Type B pancreatic cell (in vitro differentiated cells): ENCODE results near the gene S100A7. TPM values are rescaled to one million over a fixed set of nuclear protein-coding genes. Genes with fewer than 3 reads are reported as not detected.

ENCODE experiments used
- DNase-seq: peaks from one replicate; pipeline ENCODE4 v3.0.0; 2021; ENCODE audit warnings: mixed read lengths; ENCODE audit not compliant: unreplicated experiment; ENCODE audit errors: extremely low spot score
- H3K27ac Mint-ChIP-seq: 2 replicates; pipeline ENCODE4 v1.8.0; 2021; ENCODE audit warnings: mild to moderate bottlenecking, mixed read lengths
- H3K27me3 Mint-ChIP-seq: 2 replicates; pipeline ENCODE4 v1.8.0; 2021; ENCODE audit warnings: mixed read lengths
- H3K36me3 Mint-ChIP-seq: 2 replicates; pipeline ENCODE4 v1.8.0; 2021; ENCODE audit warnings: mixed read lengths
- H3K4me1 Mint-ChIP-seq: one replicate; pipeline ENCODE4 v1.8.0; 2021; ENCODE audit warnings: mixed read lengths; ENCODE audit not compliant: unreplicated experiment
- H3K4me3 Mint-ChIP-seq: 2 replicates; pipeline ENCODE4 v1.8.0; 2021; ENCODE audit warnings: mild to moderate bottlenecking, mixed read lengths
- H3K9me3 Mint-ChIP-seq: 2 replicates; pipeline ENCODE4 v1.8.0; 2021; ENCODE audit warnings: mixed read lengths
- long read RNA-seq: library from polyadenylated mRNA; unstranded; transcript quantifications from one replicate; pipeline ENCODE4 v2.0.0, GENCODE V29; 2020
- total RNA-seq: library from RNA; stranded (reverse); gene quantifications from 2 replicates; pipeline ENCODE4 v1.2.1, GENCODE V29; 2021; ENCODE audit warnings: low replicate concordance
- TF ChIP-seq, protein P1 (sequence below): fragments of 200-600 bp; sonication (generic); conservative IDR thresholded peaks from 2 replicates; pipeline ENCODE4 v1.5.0; 2021; ENCODE audit warnings: antibody characterized with exemption, mild to moderate bottlenecking

Gene S100A7
- total RNA-seq, result 6.2 and 10.2 TPM in 2 replicates
- long read RNA-seq, partial matches to known transcripts, result 0 of 2 reads
- long read RNA-seq, other reads (novel, unspliced or antisense), result 0 of 2 reads

DNA sequence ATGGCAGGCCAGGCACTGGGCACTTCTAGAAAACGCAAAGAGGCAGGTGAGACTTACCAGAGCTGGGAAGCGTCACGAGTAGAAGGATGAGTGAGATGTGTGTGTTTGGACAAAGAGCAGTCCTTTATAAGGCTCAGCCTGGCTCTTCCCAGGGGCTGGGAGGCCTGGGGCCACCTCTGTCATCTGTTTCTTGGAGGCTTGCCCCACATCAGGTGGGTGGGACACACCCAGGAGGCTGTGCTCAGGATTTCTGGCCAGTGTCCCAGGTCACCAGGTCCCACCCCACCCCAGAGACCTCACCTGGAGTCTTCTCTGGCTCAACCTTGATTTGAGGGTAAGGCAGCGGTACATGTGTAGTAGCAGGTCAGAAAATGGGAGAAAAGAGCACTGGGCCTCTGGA is at the start of gene S100A7:
Gene S100A7, minus strand, starts transcription at position 101 of the 400 bp plus-strand sequence. CDS start 1,638 bp downstream, outside the sequence.
- no peak within 1 kb of the TSS for H3K4me3 Mint-ChIP-seq
- H3K4me1 Mint-ChIP-seq, result no peaks in the 10 kb centered on the region
- H3K9me3 Mint-ChIP-seq, result no peaks in the 10 kb centered on the region
- DNase-seq, result no peak
- no peaks in the 10 kb centered on the region for H3K36me3 Mint-ChIP-seq
- no peak within 1 kb of the TSS for H3K27ac Mint-ChIP-seq
- H3K27me3 Mint-ChIP-seq, result peaks cover 39% of the 10 kb centered on the region
- TF ChIP-seq, protein P1, sequence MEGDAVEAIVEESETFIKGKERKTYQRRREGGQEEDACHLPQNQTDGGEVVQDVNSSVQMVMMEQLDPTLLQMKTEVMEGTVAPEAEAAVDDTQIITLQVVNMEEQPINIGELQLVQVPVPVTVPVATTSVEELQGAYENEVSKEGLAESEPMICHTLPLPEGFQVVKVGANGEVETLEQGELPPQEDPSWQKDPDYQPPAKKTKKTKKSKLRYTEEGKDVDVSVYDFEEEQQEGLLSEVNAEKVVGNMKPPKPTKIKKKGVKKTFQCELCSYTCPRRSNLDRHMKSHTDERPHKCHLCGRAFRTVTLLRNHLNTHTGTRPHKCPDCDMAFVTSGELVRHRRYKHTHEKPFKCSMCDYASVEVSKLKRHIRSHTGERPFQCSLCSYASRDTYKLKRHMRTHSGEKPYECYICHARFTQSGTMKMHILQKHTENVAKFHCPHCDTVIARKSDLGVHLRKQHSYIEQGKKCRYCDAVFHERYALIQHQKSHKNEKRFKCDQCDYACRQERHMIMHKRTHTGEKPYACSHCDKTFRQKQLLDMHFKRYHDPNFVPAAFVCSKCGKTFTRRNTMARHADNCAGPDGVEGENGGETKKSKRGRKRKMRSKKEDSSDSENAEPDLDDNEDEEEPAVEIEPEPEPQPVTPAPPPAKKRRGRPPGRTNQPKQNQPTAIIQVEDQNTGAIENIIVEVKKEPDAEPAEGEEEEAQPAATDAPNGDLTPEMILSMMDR, result no peak

GRCh38 chr1:153509729-153510354 is 49.4 kb upstream of the S100A7 start:
- H3K27me3 Mint-ChIP-seq, result no peaks in the 10 kb centered on the region
- no peak for DNase-seq
- H3K4me1 Mint-ChIP-seq, result peaks cover 14% of the 10 kb centered on the region
- TF ChIP-seq, protein P1, result peak; percentile 78
- H3K36me3 Mint-ChIP-seq, result no peaks in the 10 kb centered on the region
- H3K9me3 Mint-ChIP-seq, result no peaks in the 10 kb centered on the region
- no peak overlapping the region for H3K4me3 Mint-ChIP-seq
- peak overlapping the region; percentile 19 for H3K27ac Mint-ChIP-seq

DNA sequence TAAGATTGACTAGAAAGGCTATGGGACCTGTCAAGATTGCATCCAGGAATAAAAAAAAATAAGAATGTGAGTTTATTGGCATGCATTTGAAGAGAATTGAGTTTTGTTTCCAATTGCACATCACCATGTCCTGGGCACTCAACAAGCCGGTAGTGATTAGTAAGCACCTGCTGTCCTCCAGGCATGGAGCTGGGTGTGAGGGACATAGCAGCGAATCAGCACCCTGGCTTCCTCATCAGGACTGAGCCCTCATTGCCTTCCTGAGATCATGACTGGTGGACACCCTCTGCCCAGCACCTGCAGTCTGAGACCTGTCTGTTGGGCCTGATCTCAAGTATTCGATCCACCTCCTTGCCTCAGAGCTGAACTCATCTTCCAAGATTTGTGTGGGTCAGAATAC is 48.6 kb upstream of the S100A7 start:
- H3K9me3 Mint-ChIP-seq, result no peaks in the 10 kb centered on the region
- no peaks in the 10 kb centered on the region for H3K36me3 Mint-ChIP-seq
- peak overlapping the region; percentile 19 for H3K27ac Mint-ChIP-seq
- H3K27me3 Mint-ChIP-seq, result no peaks in the 10 kb centered on the region
- DNase-seq, result no peak
- peaks cover 14% of the 10 kb centered on the region for H3K4me1 Mint-ChIP-seq
- TF ChIP-seq, protein P1, result no peak
- H3K4me3 Mint-ChIP-seq, result no peak overlapping the region

DNA sequence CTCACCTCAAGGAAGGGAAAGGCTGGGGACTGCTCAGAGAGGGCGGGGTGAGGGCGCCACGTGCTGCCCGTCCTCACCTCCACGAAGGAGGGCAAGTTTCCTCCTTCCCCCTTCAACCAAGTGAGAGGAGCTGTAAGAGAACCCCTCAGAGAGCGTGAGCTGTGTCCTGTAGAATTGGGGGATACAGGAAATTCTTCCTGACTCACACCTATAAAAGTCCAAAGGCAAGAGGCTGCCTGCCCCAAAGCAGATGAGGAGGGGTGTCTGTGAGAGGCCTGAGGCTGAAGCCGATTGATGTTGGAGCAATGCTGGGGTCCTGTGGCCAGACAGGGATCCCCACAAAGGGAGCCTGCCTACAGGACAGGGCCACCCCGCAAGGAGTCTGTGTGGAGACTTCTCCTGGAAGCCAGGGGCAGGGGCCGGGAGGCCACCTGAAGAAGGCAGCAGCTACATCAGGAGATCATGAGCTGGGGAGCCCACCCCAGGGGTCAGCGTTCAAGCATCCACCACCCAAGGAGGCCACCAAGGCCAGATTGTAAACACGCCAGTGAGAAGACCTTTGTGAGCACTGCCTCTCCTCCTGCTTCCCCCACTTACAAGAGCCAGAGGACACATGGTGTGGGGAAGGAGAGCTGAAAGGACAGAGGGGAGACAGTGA is 47.6 kb upstream of the S100A7 start:
- Mint-ChIP-seq H3K4me1 (peaks cover 14% of the 10 kb centered on the region), H3K9me3 (no peaks in the 10 kb centered on the region), H3K36me3 (no peaks in the 10 kb centered on the region), H3K4me3 (no peak overlapping the region), H3K27me3 (no peaks in the 10 kb centered on the region), H3K27ac (no peak overlapping the region)
- TF ChIP-seq, protein P1, result no peak
- DNase-seq, result no peak

DNA sequence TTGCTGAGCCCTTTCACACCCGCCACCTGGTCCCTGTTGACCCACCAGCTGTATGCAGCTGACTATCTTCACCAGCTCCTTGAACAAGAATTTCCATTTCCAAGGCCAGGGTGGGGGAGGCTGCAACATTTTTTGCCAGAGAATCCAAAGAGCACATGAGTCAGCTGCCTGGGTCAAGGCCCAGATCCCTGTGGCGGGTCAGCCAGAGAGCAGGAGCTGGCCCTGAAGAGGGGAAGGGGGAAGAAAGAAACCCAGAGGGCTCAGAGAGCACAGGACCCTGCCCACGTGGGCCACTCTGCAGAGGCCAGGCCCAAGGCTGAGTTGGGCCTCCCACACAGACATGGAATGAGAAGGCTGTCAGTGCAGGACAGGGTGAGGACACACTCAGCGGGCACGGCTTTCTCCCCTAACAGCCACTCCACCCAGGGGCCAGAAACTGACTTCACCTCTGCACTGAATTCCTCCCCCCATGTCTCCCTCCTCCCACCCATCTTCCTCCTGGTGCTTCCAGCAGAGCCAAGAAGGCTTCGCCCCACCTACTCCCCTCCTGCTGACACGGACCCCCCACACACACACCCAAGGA is 46.5 kb upstream of the S100A7 start:
- DNase-seq, result no peak
- H3K27ac Mint-ChIP-seq, result no peak overlapping the region
- TF ChIP-seq, protein P1, result no peak
- H3K27me3 Mint-ChIP-seq, result no peaks in the 10 kb centered on the region
- H3K4me1 Mint-ChIP-seq, result peaks cover 11% of the 10 kb centered on the region
- no peaks in the 10 kb centered on the region for H3K36me3 Mint-ChIP-seq
- no peak overlapping the region for H3K4me3 Mint-ChIP-seq
- H3K9me3 Mint-ChIP-seq, result no peaks in the 10 kb centered on the region
